Ascending aorta (tissue), 2 donors: ENCODE measurements around the gene UBXN11. TPM values are rescaled to one million over a fixed set of nuclear protein-coding genes. Genes with fewer than 3 reads are reported as not detected.
"Not testable (repeated sequence)": the region's sequence is repeated elsewhere in the genome, so short reads cannot be mapped to it uniquely, and the experiment has no call there.

Experiments used
- DNase-seq, 2 donors: peaks; one replicate each; pipeline ENCODE4 v3.0.0-alpha.2; 2019; ENCODE audit warnings: low spot score in 2 of 2
- H3K27ac ChIP-seq, 2 donors: fragments of 200-600 bp; sonication (generic); one replicate each; pipeline ENCODE4 v1.5.1; 2016 to 2017; ENCODE audit warnings: mild to moderate bottlenecking in 1 of 2
- H3K27me3 ChIP-seq: fragments of 200-600 bp; sonication (generic); one replicate; pipeline ENCODE4 v1.5.1; 2017
- H3K36me3 ChIP-seq, 2 donors: fragments of 200-600 bp; sonication (generic); one replicate each; pipeline ENCODE4 v1.5.1; 2016
- H3K4me1 ChIP-seq, 2 donors: fragments of 200-600 bp; sonication (generic); one replicate each; pipeline ENCODE4 v1.5.1; 2016 to 2017; ENCODE audit warnings: mild to moderate bottlenecking in 1 of 2
- H3K4me3 ChIP-seq, 2 donors: fragments of 200-600 bp; sonication (generic); one replicate each; pipeline ENCODE4 v1.5.1; 2016 to 2017; ENCODE audit warnings: mild to moderate bottlenecking in 1 of 2
- H3K9me3 ChIP-seq, 2 donors: fragments of 200-600 bp; sonication (generic); one replicate each; pipeline ENCODE4 v1.5.1; 2016
- CTCF ChIP-seq, 3 experiments: fragments of 200-600 bp in 2 of 3; fragments of 450-650 bp in 1 of 3; sonication (generic) in 2 of 3; IDR thresholded peaks; one replicate each; pipeline ENCODE4 v1.5.1; 2016 to 2019; ENCODE audit warnings: antibody characterized with exemption in 3 of 3, mild to moderate bottlenecking in 1 of 3, moderate library complexity in 1 of 3
- intact Hi-C: fragments of 100-400 bp; cut with DNase I; formaldehyde crosslinking; loops from one replicate; pipeline ENCODE4 v1.15.1; 2023
- total RNA-seq: library from RNA; depleted of rRNA; stranded (reverse); fragments of >200 nt; gene quantifications from one replicate; pipeline ENCODE4 v1.1.0, GENCODE V29; 2016

UBXN11 gene
- total RNA-seq, 1 donor from 2014 or later, result 14.5 TPM

- DNase-seq, result no peak
- H3K36me3 ChIP-seq, result no peaks in the 10 kb centered on the region
- no peaks in the 10 kb centered on the region for H3K27me3 ChIP-seq
- TF ChIP-seq CTCF (IDR thresholded peaks at IDR 0.05), result no peak
- no peak overlapping the region for H3K27ac ChIP-seq
- H3K4me1 ChIP-seq, result no peaks in the 10 kb centered on the region
- intact Hi-C loops, result no loop called here
- H3K4me3 ChIP-seq, result no peak overlapping the region
- no peaks in the 10 kb centered on the region for H3K9me3 ChIP-seq
These were observed 9.2 kb downstream of the UBXN11 start for GRCh38 chr1:26297057-26297790.

- Histone ChIP-seq H3K36me3 (no peaks in the 10 kb centered on the region), H3K9me3 (no peaks in the 10 kb centered on the region), H3K4me1 (no peaks in the 10 kb centered on the region), H3K27me3 (no peaks in the 10 kb centered on the region), H3K4me3 (no peak overlapping the region), H3K27ac (no peak overlapping the region)
- no peak for TF ChIP-seq CTCF (IDR thresholded peaks at IDR 0.05)
- intact Hi-C loops, result no loop called here
- DNase-seq, result no peak
These were observed 9.9 kb downstream of the UBXN11 start for GRCh38 chr1:26296340-26297056.

- H3K4me1 ChIP-seq, result no peaks in the 10 kb centered on the region
- H3K27ac ChIP-seq, result no peak overlapping the region
- H3K4me3 ChIP-seq, result no peak overlapping the region
- no peak for TF ChIP-seq CTCF (IDR thresholded peaks at IDR 0.05)
- no peaks in the 10 kb centered on the region for H3K9me3 ChIP-seq
- DNase-seq, result no peak
- no peaks in the 10 kb centered on the region for H3K36me3 ChIP-seq
- intact Hi-C loops, result no loop called here
- H3K27me3 ChIP-seq, result no peaks in the 10 kb centered on the region
These were observed 11.0 kb downstream of the UBXN11 start for GRCh38 chr1:26295194-26296138.

GRCh38 chr1:26293911-26294463 is 12.4 kb downstream of the UBXN11 start:
- H3K4me1 ChIP-seq, result no peaks in the 10 kb centered on the region
- no peaks in the 10 kb centered on the region for H3K9me3 ChIP-seq
- DNase-seq, result no peak
- no peak overlapping the region for H3K27ac ChIP-seq
- no peaks in the 10 kb centered on the region for H3K27me3 ChIP-seq
- no peak for TF ChIP-seq CTCF (IDR thresholded peaks at IDR 0.05)
- intact Hi-C loops, result no loop called here
- H3K4me3 ChIP-seq, result no peak overlapping the region
- H3K36me3 ChIP-seq, result no peaks in the 10 kb centered on the region

- H3K9me3 ChIP-seq, intact Hi-C loops, H3K36me3 ChIP-seq: not testable (repeated sequence)
These were observed 13.7 kb downstream of the UBXN11 start for GRCh38 chr1:26292735-26293134.

More at GRCh38 chr1:26292735-26293134, 13.7 kb downstream of the UBXN11 start:
- DNase-seq, H3K27me3 ChIP-seq, H3K4me1 ChIP-seq, H3K4me3 ChIP-seq, H3K27ac ChIP-seq: not testable (repeated sequence)
